ENCODE data around the gene MBD5.
A peak's percentile ranks its signal among the peaks of the same experiment; 100 is the strongest.

Gene MBD5

DNA sequence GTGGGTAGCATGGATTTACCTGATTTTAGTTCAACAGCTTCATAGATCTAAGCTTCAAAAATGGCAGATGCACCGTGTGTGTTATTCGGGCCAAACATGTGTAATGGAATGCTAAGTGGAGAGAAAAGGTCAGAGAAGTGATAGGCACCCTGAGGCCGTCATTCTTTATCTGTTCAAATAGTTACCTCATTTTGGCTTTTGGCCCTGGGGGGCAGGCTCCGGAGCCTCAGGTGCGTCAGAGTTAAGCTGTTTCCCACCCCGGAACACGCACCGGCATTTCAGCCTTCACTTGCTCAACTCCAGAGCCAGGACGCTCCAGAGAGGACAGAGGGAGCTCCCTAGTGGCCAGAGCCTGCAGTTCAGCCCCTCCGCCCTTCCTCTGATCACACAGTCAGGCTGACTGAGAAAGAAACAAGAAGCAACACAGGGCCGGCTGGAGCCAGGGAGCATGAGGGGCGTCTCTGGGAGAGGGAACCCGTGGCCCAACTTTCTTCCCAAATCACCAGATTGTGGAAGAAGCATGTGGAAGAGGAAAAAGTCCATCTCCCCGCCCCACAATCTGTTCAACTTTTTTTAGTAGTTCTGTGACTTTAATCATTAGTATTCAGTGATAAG lies 488.5 kb downstream of the MBD5 start:
- TF ChIP-seq, protein P1, sequence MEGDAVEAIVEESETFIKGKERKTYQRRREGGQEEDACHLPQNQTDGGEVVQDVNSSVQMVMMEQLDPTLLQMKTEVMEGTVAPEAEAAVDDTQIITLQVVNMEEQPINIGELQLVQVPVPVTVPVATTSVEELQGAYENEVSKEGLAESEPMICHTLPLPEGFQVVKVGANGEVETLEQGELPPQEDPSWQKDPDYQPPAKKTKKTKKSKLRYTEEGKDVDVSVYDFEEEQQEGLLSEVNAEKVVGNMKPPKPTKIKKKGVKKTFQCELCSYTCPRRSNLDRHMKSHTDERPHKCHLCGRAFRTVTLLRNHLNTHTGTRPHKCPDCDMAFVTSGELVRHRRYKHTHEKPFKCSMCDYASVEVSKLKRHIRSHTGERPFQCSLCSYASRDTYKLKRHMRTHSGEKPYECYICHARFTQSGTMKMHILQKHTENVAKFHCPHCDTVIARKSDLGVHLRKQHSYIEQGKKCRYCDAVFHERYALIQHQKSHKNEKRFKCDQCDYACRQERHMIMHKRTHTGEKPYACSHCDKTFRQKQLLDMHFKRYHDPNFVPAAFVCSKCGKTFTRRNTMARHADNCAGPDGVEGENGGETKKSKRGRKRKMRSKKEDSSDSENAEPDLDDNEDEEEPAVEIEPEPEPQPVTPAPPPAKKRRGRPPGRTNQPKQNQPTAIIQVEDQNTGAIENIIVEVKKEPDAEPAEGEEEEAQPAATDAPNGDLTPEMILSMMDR (IDR thresholded peaks at IDR 0.05; ENCODE audit: low read length, missing control alignments): peak; percentile 97
- peak overlapping the region; percentile 44 for H3K4me3 ChIP-seq (replicated peaks; ENCODE audit: low read depth, low read length)
- peak; percentile 86 for DNase-seq (ENCODE audit: low read depth)

DNA sequence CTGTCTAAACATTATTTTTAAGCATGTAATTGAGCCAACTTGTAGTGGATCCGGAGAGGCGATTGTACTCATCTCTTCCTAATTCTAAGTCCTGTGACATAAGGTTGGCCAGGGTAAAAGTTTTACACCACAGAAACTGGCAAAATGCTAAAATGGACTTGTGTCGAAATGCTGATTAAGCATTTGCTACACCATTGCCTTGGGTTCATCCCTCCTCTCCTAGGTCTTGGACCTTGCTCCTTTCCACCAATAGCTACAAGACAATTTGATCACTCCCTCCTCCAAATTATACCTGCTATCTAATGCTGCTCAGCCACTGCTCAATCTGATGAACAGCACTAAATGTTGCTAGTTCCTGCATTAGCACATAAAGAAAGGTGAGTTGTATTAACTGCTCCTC lies 491.0 kb downstream of the MBD5 start:
- no peak overlapping the region for H3K4me3 ChIP-seq (replicated peaks; ENCODE audit: low read depth, low read length)
- DNase-seq (ENCODE audit: low read depth): no peak
- TF ChIP-seq, protein P1 (IDR thresholded peaks at IDR 0.05; ENCODE audit: low read length, missing control alignments): no peak

DNA sequence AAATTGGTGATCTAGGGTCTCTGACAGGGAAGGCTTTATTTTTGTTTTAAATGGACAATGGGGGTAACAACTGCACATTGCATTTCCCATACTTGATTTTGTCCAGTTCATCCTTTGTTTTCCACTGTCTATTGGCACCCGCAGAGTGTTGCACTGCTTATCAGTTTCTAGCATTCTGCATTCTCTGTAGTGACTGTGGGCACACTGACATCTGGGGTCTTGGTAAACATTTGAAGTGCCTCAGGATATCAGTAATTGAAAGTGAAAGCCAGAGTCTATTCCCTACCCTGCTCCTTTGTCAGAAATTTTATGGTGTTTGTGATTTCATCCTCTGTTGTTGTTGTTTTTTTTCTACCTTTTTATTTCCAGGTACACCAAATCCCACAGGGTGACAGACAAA lies 491.6 kb downstream of the MBD5 start:
- no peak for DNase-seq (ENCODE audit: low read depth)
- H3K4me3 ChIP-seq (replicated peaks; ENCODE audit: low read depth, low read length): no peak overlapping the region
- TF ChIP-seq, protein P1 (IDR thresholded peaks at IDR 0.05; ENCODE audit: low read length, missing control alignments): no peak

DNA sequence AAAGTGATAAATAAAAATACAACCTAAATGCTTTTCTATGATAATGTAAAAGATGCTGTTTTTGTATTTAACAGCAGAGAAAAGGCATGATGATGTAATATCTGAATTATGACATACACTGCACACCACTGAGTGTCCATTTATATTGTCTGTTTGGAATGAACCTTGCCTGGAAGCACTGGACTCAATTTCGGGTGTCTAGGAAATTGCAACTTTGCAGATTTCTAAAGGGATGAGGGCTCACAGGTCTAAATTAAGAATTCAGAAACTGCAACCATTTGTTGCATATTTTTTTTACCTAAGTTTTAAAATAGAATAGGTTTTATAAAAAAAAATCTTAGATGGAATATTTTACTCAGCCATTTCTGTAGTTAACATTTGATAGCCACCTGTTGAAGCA lies 492.5 kb downstream of the MBD5 start:
- TF ChIP-seq, protein P1 (IDR thresholded peaks at IDR 0.05; ENCODE audit: low read length, missing control alignments): no peak
- no peak for DNase-seq (ENCODE audit: low read depth)
- H3K4me3 ChIP-seq (replicated peaks; ENCODE audit: low read depth, low read length): no peak overlapping the region

DNA sequence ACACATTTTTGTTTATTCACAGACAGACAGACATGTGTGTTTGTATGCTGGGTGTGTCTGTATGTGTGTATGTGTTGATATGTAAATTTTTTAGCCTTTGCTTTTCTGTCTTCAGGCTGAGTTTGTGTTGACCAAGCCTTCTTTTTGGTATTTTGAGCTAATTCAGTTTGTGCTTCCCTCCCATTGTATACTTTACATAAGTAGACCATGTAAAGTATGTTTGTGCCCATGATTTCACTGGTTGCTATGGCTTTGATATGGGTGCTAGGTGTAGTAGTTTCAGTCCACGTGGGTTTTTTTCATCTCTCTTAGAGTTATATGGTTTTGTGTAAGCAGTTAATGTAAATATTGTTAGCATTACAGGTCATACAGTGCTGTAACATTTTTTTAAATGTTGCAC lies 494.2 kb downstream of the MBD5 start:
- TF ChIP-seq, protein P1 (IDR thresholded peaks at IDR 0.05; ENCODE audit: low read length, missing control alignments): no peak
- DNase-seq (ENCODE audit: low read depth): no peak
- no peak overlapping the region for H3K4me3 ChIP-seq (replicated peaks; ENCODE audit: low read depth, low read length)

DNA sequence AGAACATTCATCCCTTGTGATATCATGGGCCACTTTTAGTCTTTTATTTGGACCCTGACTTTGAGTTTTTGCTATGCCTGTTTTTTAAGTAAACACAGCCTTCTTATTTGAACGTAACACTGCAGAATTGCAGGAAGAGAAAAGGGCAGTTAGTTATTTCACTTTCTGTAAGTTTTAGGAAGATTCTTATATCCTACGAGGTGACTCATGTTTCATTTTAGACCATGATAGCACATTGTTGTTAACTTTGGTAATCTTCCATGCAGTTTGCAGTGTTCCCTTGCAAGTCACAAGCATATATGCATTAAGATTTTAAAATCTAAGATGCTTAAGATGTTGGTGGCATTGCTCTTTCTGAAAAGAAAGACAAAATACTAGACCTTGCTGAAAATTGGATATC lies 495.1 kb downstream of the MBD5 start:
- DNase-seq (ENCODE audit: low read depth): peak; percentile 25
- TF ChIP-seq, protein P1 (IDR thresholded peaks at IDR 0.05; ENCODE audit: low read length, missing control alignments): no peak
- no peak overlapping the region for H3K4me3 ChIP-seq (replicated peaks; ENCODE audit: low read depth, low read length)

DNA sequence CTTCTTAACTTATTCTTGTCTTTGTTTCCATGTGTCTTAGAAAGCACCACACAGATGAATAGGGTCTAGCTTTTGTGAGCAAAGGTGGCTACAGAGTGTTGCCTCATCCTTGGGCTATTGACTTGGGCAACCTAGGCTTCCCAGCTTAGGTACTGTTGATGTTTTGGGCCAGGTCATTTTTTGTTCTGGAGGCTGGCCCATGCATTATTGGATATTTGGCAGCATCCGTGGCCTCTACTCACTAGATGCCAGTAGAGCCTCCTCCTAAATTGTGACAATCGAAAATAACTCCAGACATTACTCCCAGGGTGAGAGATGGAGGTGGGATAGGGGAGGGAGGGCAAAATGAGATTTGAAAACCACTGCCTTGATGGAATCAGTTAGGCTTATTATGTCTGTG lies 496.4 kb downstream of the MBD5 start:
- TF ChIP-seq, protein P1 (IDR thresholded peaks at IDR 0.05; ENCODE audit: low read length, missing control alignments): no peak
- no peak overlapping the region for H3K4me3 ChIP-seq (replicated peaks; ENCODE audit: low read depth, low read length)
- DNase-seq (ENCODE audit: low read depth): no peak
